HG02938 (cell line): ENCODE data around the gene EXOC1L.
"Not testable (repeated sequence)": the region's sequence is repeated elsewhere in the genome, so short reads cannot be mapped to it uniquely, and the experiment has no call there.

Experiments used
- ATAC-seq: cut with Tn5 transposase; IDR thresholded peaks from one replicate; pipeline ENCODE4 v1.9.1; 2021; ENCODE audit warnings: mild to moderate bottlenecking, moderate library complexity; ENCODE audit not compliant: unreplicated experiment

Gene EXOC1L

DNA sequence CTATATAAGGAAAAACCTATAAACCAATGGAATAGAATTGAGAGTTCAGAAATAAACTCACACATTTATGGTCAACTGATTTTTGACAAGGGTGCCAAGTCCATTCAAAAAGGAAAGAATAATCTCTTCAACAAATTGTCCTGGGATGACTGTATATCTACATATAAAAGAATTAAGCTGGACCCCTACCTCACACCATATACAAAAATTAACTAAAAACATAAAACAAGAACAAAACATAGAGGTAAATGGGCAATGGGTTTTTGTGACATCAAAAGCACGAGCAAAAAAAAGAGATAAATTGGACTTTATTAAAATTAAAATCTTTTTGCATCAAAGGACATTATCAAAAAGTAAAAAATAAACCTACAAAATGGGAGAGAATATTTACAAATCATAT, 18.3 kb downstream of the EXOC1L start:
- ATAC-seq, result no peak

DNA sequence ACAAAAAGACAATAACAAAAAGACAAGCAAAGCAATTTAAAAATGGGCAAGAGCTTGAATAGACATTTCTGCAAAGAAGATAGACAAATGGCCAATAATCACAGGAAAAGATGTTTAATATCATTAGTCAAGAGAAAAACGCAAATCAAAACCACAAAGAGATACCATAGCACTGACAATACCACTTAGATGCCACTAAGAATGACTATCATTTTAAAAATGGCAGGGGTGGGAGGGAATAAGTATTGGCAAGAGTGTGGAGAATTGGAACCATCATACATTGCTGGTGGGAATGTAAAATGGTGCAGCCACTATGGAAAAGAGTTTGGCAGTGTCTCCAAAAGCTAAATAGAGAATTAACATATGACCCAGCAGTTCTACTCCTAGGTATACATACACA, 18.8 kb downstream of the EXOC1L start:
- no peak for ATAC-seq

DNA sequence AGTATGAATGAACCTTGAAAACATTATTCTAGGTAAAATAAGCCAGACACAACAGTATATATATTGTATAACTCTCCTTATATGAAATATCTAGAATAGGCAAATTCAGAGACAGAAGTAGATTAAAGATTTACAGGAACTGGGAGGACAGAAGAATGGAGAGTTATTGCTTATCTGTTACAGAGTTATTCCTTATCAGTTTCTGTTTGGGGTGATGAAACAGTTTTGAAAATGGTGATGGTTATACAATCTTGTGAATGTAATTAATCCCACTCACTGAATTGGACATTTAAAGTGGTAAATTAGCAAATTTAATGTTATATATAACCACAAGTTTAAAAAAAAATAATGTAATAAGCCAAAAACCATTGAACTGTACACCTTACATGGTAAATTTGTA, 19.4 kb downstream of the EXOC1L start:
- ATAC-seq, result no peak

DNA sequence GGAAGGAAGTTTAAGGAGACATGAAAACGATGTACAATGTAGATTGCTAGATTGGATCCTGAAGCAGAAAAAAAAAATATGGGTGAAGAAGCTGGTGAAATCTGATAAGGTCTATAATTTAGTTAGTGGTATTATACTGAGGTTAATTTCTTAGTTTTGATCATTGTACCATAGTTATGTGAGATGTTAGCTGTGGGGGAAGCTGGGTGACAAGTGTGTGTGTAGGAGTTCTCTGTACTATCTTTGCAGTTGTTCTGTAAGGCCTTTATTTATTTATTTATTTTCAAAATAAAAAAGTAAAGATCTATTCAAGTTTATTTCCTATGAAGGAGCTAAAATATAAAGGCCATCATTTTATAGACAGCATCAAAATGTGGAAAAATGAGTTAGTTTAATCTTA, 21.4 kb downstream of the EXOC1L start:
- no peak for ATAC-seq

DNA sequence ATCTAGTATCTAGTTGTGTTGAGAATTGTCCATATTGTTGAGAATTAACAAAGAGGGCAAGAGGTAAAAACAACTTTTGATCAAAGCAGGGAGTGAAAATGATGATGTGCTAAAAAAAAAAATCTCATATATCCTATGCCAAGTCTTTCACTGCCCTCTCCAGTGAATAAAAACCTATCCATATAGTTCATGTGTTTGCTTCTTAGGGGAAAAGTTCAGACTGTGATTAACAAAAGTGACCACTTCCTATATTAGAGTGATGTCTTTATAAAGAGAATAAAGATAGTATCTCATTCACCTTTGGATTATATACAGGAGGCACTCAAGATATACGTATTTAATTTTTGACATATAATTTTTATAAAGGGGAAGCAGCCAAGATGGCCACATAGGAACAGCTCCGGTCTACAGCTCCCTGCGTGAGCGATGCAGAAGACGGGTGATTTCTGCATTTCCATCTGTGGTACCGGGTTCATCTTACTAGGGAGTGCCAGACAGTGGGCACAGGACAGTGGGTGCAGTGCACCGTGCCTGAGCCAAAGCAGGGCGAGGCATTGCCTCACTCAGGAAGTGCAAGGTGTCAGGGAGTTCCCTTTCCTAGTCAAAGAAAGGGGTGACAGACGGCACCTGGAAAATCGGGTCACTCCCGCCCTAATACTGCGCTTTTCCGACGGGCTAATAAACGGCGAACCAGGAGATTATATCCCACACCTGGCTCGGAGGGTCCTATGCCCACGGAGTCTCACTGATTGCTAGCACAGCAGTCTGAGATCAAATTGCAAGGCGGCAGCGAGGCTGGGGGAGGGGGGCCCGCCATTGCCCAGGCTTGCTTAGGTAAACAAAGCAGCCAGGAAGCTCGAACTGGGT, 22.0 kb downstream of the EXOC1L start:
- ATAC-seq, result not testable (repeated sequence)

DNA sequence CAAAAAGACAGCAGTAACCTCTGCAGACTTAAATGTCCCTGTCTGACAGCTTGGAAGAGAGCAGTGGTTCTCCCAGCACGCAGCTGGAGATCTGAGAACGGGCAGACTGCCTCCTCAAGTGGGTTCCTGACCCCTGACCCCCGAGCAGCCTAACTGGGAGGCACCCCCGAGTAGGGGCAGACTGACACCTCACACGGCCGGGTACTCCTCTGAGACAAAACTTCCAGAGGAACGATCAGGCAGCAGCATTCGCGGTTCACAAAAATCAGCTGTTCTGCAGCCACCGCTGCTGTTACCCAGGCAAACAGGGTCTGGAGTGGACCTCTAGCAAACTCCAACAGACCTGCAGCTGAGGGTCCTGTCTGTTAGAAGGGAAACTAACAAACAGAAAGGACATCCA, 22.7 kb downstream of the EXOC1L start:
- not testable (repeated sequence) for ATAC-seq

DNA sequence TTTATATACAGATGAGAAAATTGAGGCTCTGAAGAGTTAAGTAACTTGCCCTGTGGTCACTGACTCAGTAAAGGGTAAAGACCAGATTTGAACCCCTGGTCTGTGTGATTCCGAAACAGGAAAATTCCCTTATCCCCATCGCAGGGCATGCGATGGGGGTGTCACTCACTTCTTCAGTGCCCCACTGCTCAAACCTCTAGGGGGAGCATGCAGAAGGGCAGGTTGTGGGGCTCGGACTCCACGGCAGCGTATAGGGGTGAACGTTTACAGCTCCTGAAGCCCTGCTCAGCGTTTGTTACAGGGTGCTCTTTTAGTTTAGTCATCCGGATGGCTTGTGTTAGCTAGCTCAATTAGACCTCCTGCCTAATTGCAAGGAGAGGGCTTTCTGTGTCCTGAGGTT, 30.1 kb downstream of the EXOC1L start:
- no peak for ATAC-seq

DNA sequence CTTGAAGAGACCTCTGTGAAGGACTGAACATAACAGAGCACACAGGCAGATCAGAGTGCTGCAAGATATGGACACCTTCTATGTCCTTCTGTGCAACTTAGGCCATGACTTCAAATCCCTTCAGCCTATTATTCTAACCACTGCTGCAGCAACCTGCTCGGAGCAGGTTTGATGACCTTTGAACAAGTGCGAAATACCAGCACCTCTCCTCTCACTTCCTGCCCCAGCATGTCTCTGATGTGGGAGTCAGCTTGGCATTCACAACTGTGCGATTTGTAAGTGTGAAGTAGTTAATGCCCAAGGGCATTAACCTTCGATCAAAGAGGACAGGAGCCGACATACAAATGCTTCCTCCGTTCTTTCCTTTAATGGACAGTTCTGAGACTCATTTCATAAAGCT, 32.3 kb downstream of the EXOC1L start:
- ATAC-seq, result no peak

DNA sequence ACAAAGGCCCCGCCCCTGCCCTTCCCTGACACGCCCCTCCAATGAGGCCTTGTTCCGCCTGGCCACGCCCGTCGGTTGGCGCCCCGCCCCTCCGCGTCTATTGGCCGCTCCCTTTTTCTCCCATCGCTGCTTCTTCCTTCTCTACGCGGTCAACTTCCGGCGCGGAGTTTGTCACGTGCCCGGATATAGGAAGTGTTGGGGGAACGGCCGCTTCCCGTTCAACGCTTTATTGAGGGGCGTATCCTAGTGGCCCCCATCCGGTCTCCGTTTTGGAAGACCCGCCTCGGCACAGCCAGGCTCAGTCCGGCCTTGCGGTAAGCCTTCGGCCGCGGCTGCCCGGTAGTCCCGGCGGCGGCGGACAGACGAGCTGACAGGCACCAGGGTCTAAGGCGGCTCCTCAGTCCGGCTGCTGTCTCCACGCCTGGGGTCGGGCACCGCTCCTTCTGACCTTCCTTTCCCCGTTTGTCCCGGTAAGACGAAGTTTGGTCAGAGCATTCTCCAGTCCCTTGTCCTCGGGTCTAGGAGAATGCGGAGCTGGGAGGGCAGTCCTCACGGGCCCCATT, 34.0 kb downstream of the EXOC1L start, which contains the start of gene EXOC1:
EXOC1 (plus strand) TSS at position 165 of the 563 bp plus-strand sequence. CDS start 4,676 bp downstream, outside the sequence.
- peak; percentile 98 for ATAC-seq

DNA sequence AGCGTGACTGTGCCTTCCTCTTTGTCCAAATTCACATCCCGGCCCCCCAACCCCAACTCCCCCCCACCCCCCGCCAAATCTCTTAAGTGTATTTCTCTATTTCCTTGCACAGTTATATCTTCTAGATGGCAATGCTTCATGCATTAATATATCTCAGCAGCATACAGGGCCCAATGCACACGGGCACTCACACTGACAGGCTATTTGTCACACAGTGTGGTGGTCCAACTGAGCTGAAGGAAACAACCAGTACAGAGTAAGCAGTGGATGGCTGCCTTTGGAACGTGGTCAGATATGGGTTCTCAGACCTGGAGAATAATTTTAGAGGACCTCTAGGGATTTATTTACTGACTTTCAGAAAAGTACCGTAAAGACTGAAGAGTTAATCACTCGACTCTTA, 34.5 kb downstream of the EXOC1L start:
- no peak for ATAC-seq

DNA sequence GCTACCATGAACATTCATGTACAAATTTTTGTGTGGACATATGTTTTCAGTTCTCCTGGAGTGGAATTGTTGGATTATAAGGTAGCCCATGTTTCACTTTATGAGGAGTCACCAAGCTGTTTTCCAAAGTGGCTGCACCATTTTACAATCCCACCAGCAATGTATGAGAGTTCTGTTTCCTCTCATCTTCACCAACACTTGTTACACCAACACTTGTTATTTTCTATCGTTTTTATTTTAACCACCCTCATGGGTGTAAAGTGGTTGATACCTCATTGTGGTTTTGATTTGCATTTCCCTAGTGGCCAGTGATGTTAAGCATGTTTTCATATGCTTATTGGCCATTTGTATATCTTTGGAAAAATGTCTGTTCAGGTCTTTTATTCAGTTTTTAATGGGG, 38.0 kb downstream of the EXOC1L start:
- no peak for ATAC-seq

DNA sequence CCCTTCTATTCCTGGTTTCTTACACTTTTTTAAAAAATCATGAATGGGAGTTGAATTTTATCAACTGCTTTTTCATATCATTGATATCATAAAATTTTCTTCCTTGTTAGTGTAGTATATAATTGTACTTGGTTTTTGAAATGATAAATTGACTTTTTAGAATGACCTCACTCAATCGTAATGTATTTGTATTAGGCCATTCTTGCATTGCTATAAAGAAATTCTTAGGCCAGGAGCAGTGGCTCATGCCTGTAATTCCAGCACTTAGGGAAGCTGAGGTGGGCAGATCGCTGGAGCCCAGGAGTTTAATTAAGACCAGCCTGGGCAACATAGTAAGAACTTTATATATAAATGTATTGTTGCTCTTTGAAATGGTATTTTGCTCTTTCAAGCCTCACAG, 40.1 kb downstream of the EXOC1L start:
- ATAC-seq, result no peak

DNA sequence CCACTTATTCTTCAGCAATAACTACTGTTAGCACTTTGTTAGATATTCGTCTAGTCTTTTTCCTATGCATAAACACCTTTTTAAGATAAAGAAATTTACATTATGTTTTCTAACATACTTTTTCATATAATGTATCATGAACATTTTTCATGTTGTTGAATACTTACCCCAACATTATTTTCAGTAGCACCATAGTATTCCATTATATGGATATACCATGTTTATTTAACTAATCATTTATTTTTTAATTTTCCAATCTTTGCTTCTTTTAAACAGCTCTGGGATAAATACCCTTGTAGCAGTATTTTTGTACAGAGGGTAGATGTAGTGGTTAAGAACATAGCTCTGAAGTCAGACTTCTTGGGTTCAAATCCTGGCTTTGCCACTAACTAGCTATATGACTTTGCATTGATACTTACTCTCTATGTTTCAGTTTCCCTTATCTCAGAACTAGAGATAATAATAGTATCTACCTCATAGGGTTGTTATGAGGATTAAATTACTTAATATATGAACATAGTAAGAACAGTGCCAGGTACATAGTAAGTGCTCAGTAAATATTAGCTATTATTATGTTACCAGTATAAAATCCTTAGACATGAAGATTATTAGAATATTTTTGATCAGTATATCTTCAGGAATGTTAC, 45.1 kb downstream of the EXOC1L start:
- no peak for ATAC-seq

DNA sequence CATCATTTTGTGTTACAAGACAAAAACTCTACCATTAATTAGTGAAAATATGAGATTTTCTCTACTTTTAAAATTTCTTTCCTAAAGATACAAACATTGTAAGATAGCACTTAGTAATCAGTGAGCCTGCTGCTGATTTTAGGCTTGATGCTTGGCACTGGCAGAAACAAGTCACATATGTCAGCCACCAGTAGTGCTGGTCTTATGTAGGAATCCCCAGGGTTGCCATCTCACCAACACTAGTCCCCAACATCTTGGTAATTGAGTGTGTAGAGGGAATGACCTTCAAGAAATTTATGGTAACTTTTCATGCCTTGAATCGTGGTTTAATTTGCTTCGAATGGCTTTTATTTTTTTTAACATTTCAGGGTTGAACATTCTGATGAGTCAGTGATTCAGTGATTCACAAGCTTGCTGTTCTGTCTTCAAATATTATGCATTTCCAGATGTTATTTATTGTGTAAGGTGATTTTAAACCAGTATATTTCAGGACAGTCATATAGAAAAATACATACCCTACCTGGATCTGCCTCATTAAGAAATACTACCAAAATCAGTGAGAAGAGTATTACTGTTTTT, 45.7 kb downstream of the EXOC1L start:
- ATAC-seq, result no peak

DNA sequence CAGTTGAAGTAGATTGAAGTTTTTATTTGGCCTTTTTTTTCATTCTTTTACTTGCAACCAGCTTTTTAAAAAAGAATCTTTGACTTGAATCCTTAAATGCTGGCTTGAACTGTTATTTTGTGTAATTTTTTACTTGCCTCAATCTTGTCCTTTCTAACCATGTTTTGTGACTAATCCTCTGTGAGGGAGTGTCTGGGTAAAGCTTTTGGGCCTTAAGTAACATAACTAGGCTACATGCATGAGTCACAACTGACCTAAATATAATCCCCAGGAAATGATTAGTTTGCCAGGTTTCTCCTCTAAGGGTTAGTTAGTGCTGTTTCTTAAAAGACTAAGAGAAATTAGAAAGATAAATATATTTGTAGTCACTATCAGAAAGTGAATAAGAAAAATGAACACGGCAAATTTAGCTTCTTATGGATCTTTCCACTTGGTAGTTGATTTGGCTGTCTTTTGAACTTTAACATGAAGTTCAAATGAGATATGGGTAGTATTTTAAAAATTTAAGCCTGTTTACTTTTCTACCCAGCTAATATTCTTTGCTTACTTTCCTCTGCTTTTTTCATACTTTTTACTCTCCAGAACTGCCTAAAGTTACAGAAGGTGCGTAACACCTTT, 46.8 kb downstream of the EXOC1L start:
- peak; percentile 82 for ATAC-seq

DNA sequence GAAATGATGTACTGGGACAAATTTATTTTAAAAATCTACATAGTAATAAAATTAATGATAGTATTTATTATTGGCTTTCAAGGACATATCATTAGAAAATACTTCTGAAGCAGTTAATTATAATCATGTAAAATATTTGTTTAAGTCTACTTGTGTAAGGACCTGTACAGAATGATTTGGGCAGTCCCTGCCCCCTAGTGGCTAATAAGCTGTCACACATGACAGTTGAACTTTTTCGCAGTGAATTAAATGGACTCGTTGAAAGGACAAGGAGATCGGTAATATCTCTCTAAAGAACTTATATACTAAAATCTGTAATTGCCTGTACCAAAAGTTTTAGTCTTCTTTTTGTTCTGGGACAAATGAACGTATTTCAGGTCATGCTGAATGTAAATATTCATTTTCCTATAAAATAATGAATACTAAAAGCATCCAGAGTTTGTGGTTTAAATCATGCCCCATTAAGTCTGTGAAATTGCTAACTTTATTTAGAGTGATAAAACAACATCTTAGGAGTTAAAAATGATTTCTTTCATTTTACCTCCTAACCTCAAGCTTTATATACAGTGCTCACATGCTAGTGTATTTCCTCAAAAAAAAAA, 47.5 kb downstream of the EXOC1L start:
- peak; percentile 89 for ATAC-seq

DNA sequence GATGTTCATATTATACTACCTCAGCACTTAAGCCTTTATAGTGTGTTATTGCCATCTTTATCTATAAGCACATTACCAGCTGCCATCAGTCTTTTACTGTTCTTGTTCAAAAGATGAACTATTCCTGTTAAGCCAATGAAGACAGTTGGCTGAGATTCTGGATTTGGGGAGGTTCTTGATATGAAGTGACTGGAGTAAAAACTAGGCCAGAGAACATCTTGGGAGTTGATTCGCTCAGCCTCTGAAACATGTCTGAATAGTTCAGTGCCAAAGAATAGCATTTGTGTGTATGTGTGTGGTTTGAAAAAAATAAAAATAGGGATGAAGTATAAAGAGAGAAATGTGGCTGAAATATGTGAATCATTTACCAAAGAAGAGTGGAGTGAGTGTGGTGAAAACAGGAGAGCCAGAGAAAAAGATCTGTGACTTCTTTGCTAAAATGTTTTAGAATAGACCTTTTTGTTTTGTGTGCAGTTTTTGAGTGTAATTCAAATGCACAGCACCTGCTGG, 49.0 kb downstream of the EXOC1L start:
- ATAC-seq, result no peak

DNA sequence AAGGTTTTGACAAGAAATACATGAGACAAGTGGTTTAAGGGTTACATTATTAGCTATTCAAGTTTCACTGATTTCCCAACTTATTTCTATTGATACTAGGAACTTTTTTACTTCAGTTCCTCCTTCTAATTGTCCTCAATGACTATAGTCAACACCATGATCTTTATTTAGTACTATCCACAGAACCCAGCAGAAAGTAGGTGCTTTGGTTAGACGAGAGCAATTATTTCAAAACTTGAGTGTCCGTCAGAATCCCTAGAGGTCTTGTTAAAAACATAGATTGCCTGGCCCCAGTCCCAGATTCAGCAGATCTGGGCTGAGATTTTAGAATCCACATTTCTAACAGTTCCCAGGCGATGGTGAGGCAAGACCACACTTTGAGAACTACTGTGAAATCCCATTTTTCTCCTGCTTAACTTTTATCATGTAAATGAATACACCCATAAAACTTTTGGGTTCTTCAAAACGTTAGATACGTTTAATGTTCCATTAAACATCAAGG, 51.8 kb downstream of the EXOC1L start:
- ATAC-seq, result no peak

DNA sequence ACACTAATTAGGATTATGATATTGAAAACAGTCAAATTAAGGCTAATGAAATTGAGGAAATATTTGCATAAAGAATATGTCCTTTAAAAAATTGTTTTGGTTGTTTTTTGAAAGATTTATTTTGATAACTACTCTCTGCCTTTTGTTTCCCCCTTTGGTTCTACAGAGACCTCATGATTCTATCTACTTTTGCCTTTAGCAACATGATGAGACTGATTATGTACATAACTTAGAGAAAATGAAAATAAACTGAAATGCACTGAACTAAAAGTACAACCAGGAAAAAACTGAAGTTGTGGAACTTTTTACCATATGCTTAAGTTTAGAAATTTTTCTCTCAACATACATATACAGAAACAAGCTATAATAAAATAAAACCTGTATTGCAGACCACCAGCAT, 55.2 kb downstream of the EXOC1L start:
- ATAC-seq, result no peak

DNA sequence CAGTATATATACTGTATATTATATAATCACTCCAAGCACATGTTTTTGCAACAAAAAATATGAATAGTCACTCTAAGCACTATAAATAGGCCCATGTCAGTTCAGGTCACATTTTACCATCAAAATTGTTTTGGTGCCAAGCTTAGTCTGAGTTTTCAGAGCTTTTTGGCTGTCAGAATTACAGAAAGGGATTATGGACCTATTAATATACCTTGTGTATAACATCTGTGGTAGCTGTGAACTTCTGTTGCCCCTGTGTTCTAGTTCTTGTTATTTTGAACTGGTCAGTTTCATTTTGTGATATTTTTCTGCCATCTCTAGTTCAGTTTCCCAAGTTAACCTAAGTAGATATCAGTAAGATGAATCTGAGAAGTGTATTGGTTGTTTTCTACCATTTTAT, 56.8 kb downstream of the EXOC1L start:
- no peak for ATAC-seq
